OCI-LY3 (cell line): ENCODE data around the gene TOLLIP.

Source experiments
- H2AFZ ChIP-seq: fragments of 200-600, 300-600 bp; shearing (Covaris generic); 2 replicates; pipeline ENCODE4 v1.6.0; 2014; ENCODE audit warnings: antibody characterized with exemption, low read depth, low read length
- H3K27ac ChIP-seq: fragments of 200-600, 300-600 bp; sonication (generic); 2 replicates; pipeline ENCODE4 v1.5.1; 2014; ENCODE audit warnings: mild to moderate bottlenecking, low read length, moderate library complexity, mixed read lengths
- H3K27me3 ChIP-seq: fragments of 200-600, 300-600 bp; sonication (generic); 2 replicates; pipeline ENCODE4 v1.6.1; 2014; ENCODE audit warnings: low read depth, low read length, mixed read lengths
- H3K36me3 ChIP-seq: fragments of 200-600, 300-600 bp; sonication (generic); replicated peaks from 2 replicates; pipeline ENCODE3; 2014; ENCODE audit warnings: low read depth, low read length, mixed read lengths
- H3K4me1 ChIP-seq: fragments of 300-600, 200-600 bp; sonication (generic); 2 replicates; pipeline ENCODE4 v1.6.1; 2014; ENCODE audit warnings: low read length, mixed read lengths
- H3K4me2 ChIP-seq: fragments of 200-600, 300-600 bp; sonication (generic); 2 replicates; pipeline ENCODE4 v1.6.1; 2014; ENCODE audit warnings: low read length, mixed read lengths
- H3K4me3 ChIP-seq: fragments of 300-600, 200-600 bp; sonication (generic); 2 replicates; pipeline ENCODE4 v1.5.1; 2014; ENCODE audit warnings: antibody characterized with exemption, mild to moderate bottlenecking, low read length, moderate library complexity
- H3K79me2 ChIP-seq: fragments of 300-600, 200-600 bp; shearing (Covaris generic); 2 replicates; pipeline ENCODE4 v1.6.1; 2014; ENCODE audit warnings: mild to moderate bottlenecking, low read length, mixed read lengths
- H3K9ac ChIP-seq: fragments of 300-600, 200-600 bp; shearing (Covaris generic); 2 replicates; pipeline ENCODE4 v1.6.0; 2014; ENCODE audit warnings: mild to moderate bottlenecking, low read length, moderate library complexity
- H3K9me3 ChIP-seq: fragments of 200-600, 300-600 bp; shearing (Covaris generic); 2 replicates; pipeline ENCODE4 v1.6.1; 2014; ENCODE audit warnings: low read length, mixed read lengths; ENCODE audit not compliant: insufficient read depth
- H4K20me1 ChIP-seq: fragments of 200-600, 300-600 bp; sonication (generic); 2 replicates; pipeline ENCODE4 v1.6.1; 2016; ENCODE audit warnings: low read length, mixed read lengths; ENCODE audit not compliant: insufficient read depth
- CTCF ChIP-seq: fragments of 200-600, 300-600 bp; sonication (generic); IDR thresholded peaks from 2 replicates; pipeline ENCODE4 v1.5.1; 2014; ENCODE audit warnings: antibody characterized with exemption, low read length, low read depth
- EZH2phosphoT487 ChIP-seq: fragments of 200-600 bp; shearing (Covaris generic); IDR thresholded peaks from 2 replicates; pipeline ENCODE4 v1.6.1; 2018; ENCODE audit warnings: antibody characterized with exemption, mixed run types, low read depth

Gene TOLLIP

GRCh38 chr11:1257916-1258315 lies 51.5 kb downstream of the TOLLIP start:
- no peak overlapping the region for H3K9ac ChIP-seq
- H3K27me3 ChIP-seq = no peaks in the 10 kb centered on the region
- H3K36me3 ChIP-seq = no peaks in the 10 kb centered on the region
- H3K79me2 ChIP-seq = no peaks in the 10 kb centered on the region
- H3K27ac ChIP-seq = no peak overlapping the region
- H3K4me2 ChIP-seq = no peak overlapping the region
- peaks cover 8% of the 10 kb centered on the region; the same call in 1 of the 2 replicates for H3K4me1 ChIP-seq
- no peaks in the 10 kb centered on the region for H4K20me1 ChIP-seq
- H3K4me3 ChIP-seq = no peak overlapping the region
- H2AFZ ChIP-seq = no peak overlapping the region
- no peaks in the 10 kb centered on the region for H3K9me3 ChIP-seq
- TF ChIP-seq EZH2phosphoT487 = no peak
- no peak for TF ChIP-seq CTCF

- Histone ChIP-seq H3K27ac (no peak overlapping the region), H3K27me3 (no peaks in the 10 kb centered on the region), H3K4me3 (no peak overlapping the region), H3K79me2 (no peaks in the 10 kb centered on the region), H3K4me1 (peaks cover 5% of the 10 kb centered on the region; the same call in 1 of the 2 replicates), H3K9ac (no peak overlapping the region), H2AFZ (no peak overlapping the region), H3K36me3 (no peaks in the 10 kb centered on the region), H3K9me3 (no peaks in the 10 kb centered on the region), H4K20me1 (no peaks in the 10 kb centered on the region), H3K4me2 (no peak overlapping the region)
- no peak for TF ChIP-seq EZH2phosphoT487
- no peak for TF ChIP-seq CTCF
Observed at GRCh38 chr11:1257366-1257765, 52.1 kb downstream of the TOLLIP start.

GRCh38 chr11:1256257-1257045 lies 53.0 kb downstream of the TOLLIP start:
- H3K4me3 ChIP-seq = no peak overlapping the region
- TF ChIP-seq EZH2phosphoT487 (no peak), CTCF (no peak)
- no peaks in the 10 kb centered on the region for H3K9me3 ChIP-seq
- H2AFZ ChIP-seq = no peak overlapping the region
- H3K27me3 ChIP-seq = no peaks in the 10 kb centered on the region
- no peak overlapping the region for H3K27ac ChIP-seq
- no peaks in the 10 kb centered on the region for H3K36me3 ChIP-seq
- H4K20me1 ChIP-seq = no peaks in the 10 kb centered on the region
- no peaks in the 10 kb centered on the region for H3K79me2 ChIP-seq
- no peak overlapping the region for H3K9ac ChIP-seq
- no peak overlapping the region for H3K4me2 ChIP-seq
- 0 out of 2 replicates have a peak, but pooled peaks cover under 1% of the 10 kb centered on the region for H3K4me1 ChIP-seq

GRCh38 chr11:1255151-1255550 lies 54.3 kb downstream of the TOLLIP start:
- TF ChIP-seq CTCF (no peak), EZH2phosphoT487 (no peak)
- no peak overlapping the region for H3K27ac ChIP-seq
- H4K20me1 ChIP-seq = no peaks in the 10 kb centered on the region
- no peaks in the 10 kb centered on the region for H3K27me3 ChIP-seq
- H3K9me3 ChIP-seq = no peaks in the 10 kb centered on the region
- H3K4me3 ChIP-seq = no peak overlapping the region
- H3K4me2 ChIP-seq = no peak overlapping the region
- H3K9ac ChIP-seq = no peak overlapping the region
- H3K4me1 ChIP-seq = no peaks in the 10 kb centered on the region
- no peaks in the 10 kb centered on the region for H3K79me2 ChIP-seq
- no peak overlapping the region for H2AFZ ChIP-seq
- H3K36me3 ChIP-seq = no peaks in the 10 kb centered on the region
